WTC11 (cell line): Measurements from ENCODE around the gene HNF1A. TPM values are rescaled to one million over a fixed set of nuclear protein-coding genes. Genes with fewer than 3 reads are reported as not detected.
A peak's percentile ranks its signal among the peaks of the same experiment; 100 is the strongest.

ENCODE experiments used
- ATAC-seq: fragments of 200-7000 bp; cut with Tn5 transposase; 2 replicates; pipeline ENCODE4 v1.10.0; 2021; ENCODE audit warnings: mild to moderate bottlenecking, moderate library complexity
- CTCF ChIA-PET: fragments of 300-600 bp; sonication (Branson Sonifier 250); formaldehyde crosslinking; loops from one replicate; lab custom pipeline; 2021; ENCODE audit warnings: antibody characterized with exemption; lab: Charles Lee
- POLR2A ChIA-PET: fragments of 350-600 bp; sonication (Branson Sonifier 250); formaldehyde crosslinking; loops from one replicate; lab custom pipeline; 2021; ENCODE audit warnings: antibody characterized with exemption; lab: Charles Lee
- DNase-seq: peaks from one replicate; pipeline ENCODE4 v3.0.0; 2021; ENCODE audit warnings: low spot score
- H3K27ac Mint-ChIP-seq: 2 replicates; pipeline ENCODE4 v1.8.0; 2021; ENCODE audit warnings: mixed read lengths
- H3K27me3 Mint-ChIP-seq: 2 replicates; pipeline ENCODE4 v1.8.0; 2021; ENCODE audit warnings: low read depth, mild to moderate bottlenecking, moderate library complexity, mixed read lengths
- H3K36me3 Mint-ChIP-seq: 2 replicates; pipeline ENCODE4 v1.8.0; 2021; ENCODE audit warnings: mixed read lengths
- H3K4me1 Mint-ChIP-seq: 2 replicates; pipeline ENCODE4 v1.8.0; 2022; ENCODE audit warnings: mixed read lengths
- H3K4me3 Mint-ChIP-seq: 2 replicates; pipeline ENCODE4 v1.8.0; 2021; ENCODE audit warnings: mild to moderate bottlenecking, moderate library complexity, mixed read lengths
- H3K9me3 Mint-ChIP-seq: 2 replicates; pipeline ENCODE4 v1.8.0; 2021; ENCODE audit warnings: mixed read lengths
- CREM ChIP-seq: sonication (generic); formaldehyde crosslinking; IDR thresholded peaks from 2 replicates; pipeline ENCODE4 v1.8.1; 2022; ENCODE audit warnings: mild to moderate bottlenecking, missing genetic modification reagents, moderate library complexity
- CTCF ChIP-seq: fragments of 200-600 bp; IDR thresholded peaks from 2 replicates; pipeline ENCODE4 v1.8.0; 2022; ENCODE audit warnings: antibody characterized with exemption
- E2F4 ChIP-seq: sonication (generic); formaldehyde crosslinking; IDR thresholded peaks from 2 replicates; pipeline ENCODE4 v1.8.1; 2022; ENCODE audit warnings: low read depth, mild to moderate bottlenecking, moderate library complexity, missing genetic modification reagents, borderline replicate concordance
- ELF4 ChIP-seq: sonication (generic); formaldehyde crosslinking; IDR thresholded peaks from 2 replicates; pipeline ENCODE4 v1.8.1; 2022; ENCODE audit warnings: low read depth, mild to moderate bottlenecking, moderate library complexity, missing genetic modification reagents
- ETV6 ChIP-seq: sonication (generic); formaldehyde crosslinking; IDR thresholded peaks from 2 replicates; pipeline ENCODE4 v1.8.1; 2022; ENCODE audit warnings: mild to moderate bottlenecking, missing genetic modification reagents
- FOXP1 ChIP-seq: sonication (generic); formaldehyde crosslinking; IDR thresholded peaks from 2 replicates; pipeline ENCODE4 v1.8.0; 2022; ENCODE audit warnings: missing genetic modification reagents, mild to moderate bottlenecking, moderate library complexity, borderline replicate concordance
- GABPB1 ChIP-seq: sonication (generic); formaldehyde crosslinking; IDR thresholded peaks from 2 replicates; pipeline ENCODE4 v1.8.1; 2023; ENCODE audit warnings: mild to moderate bottlenecking, missing genetic modification reagents
- IRF1 ChIP-seq: sonication (generic); formaldehyde crosslinking; IDR thresholded peaks from 2 replicates; pipeline ENCODE4 v1.8.0; 2023; ENCODE audit warnings: missing genetic modification reagents
- KAT7 ChIP-seq: sonication (generic); formaldehyde crosslinking; IDR thresholded peaks from 2 replicates; pipeline ENCODE4 v1.8.1; 2023; ENCODE audit warnings: missing genetic modification reagents, mild to moderate bottlenecking, borderline replicate concordance
- PREB ChIP-seq: sonication (generic); formaldehyde crosslinking; IDR thresholded peaks from 2 replicates; pipeline ENCODE4 v1.8.1; 2022; ENCODE audit warnings: mild to moderate bottlenecking, missing genetic modification reagents, moderate library complexity, borderline replicate concordance
- RORB ChIP-seq: fragments of 250-450 bp; sonication (Bioruptor Pico); IDR thresholded peaks from 2 replicates; pipeline ENCODE4 v1.9.0; 2021; ENCODE audit warnings: mild to moderate bottlenecking
- SOX15 ChIP-seq: fragments of 250-450 bp; sonication (Bioruptor Pico); IDR thresholded peaks from 2 replicates; pipeline ENCODE4 v1.9.0; 2021; ENCODE audit warnings: mild to moderate bottlenecking
- TEAD1 ChIP-seq: sonication (generic); formaldehyde crosslinking; IDR thresholded peaks from 2 replicates; pipeline ENCODE4 v1.8.0; 2022; ENCODE audit warnings: mild to moderate bottlenecking, missing genetic modification reagents
- ZBTB21 ChIP-seq: sonication (generic); formaldehyde crosslinking; IDR thresholded peaks from 2 replicates; pipeline ENCODE4 v1.8.1; 2023; ENCODE audit warnings: mild to moderate bottlenecking, missing genetic modification reagents, borderline replicate concordance
- ZNF138 ChIP-seq: sonication (generic); formaldehyde crosslinking; conservative IDR thresholded peaks from 2 replicates; pipeline ENCODE4 v1.8.1; 2022; ENCODE audit warnings: mild to moderate bottlenecking, moderate library complexity, missing genetic modification reagents
- ZNF232 ChIP-seq: sonication (generic); formaldehyde crosslinking; IDR thresholded peaks from 2 replicates; pipeline ENCODE4 v1.8.0; 2022; ENCODE audit warnings: mild to moderate bottlenecking, missing genetic modification reagents
- ZNF416 ChIP-seq: fragments of 250-450 bp; sonication (Bioruptor Pico); IDR thresholded peaks from 2 replicates; pipeline ENCODE4 v1.9.0; 2021; ENCODE audit warnings: mild to moderate bottlenecking, inconsistent platforms
- ZNF512 ChIP-seq: sonication (generic); formaldehyde crosslinking; IDR thresholded peaks from 2 replicates; pipeline ENCODE4 v1.8.1; 2022; ENCODE audit warnings: missing genetic modification reagents, borderline replicate concordance
- ZNF671 ChIP-seq: fragments of 250-450 bp; sonication (Bioruptor Pico); IDR thresholded peaks from 2 replicates; pipeline ENCODE4 v1.8.0; 2021; ENCODE audit warnings: mild to moderate bottlenecking
- total RNA-seq: library from RNA; stranded (reverse); gene quantifications from 3 replicates; pipeline ENCODE4 v1.2.3, GENCODE V29; 2021

The HNF1A gene
- total RNA-seq, 1 experiment from 2014 or later, result not detected

- TF ChIP-seq ZNF138, result no peak
- no peak for TF ChIP-seq IRF1 (CRISPR knock-in tag)
These were observed 38.3 kb upstream of the HNF1A start (continued) for GRCh38 chr12:120940006-120940405.

GRCh38 chr12:120940799-120941198 lies 37.5 kb upstream of the HNF1A start:
- Mint-ChIP-seq H3K27me3 (no peaks in the 10 kb centered on the region), H3K4me3 (no peak overlapping the region), H3K9me3 (no peaks in the 10 kb centered on the region), H3K36me3 (no peaks in the 10 kb centered on the region), H3K27ac (no peak overlapping the region)
- POLR2A ChIA-PET, result interaction anchor here (0.6 kb wide), 1 partner anchor 50 kb away, joined by 4 read pairs; no protein-coding TSS in a partner anchor
- DNase-seq (no peak), ATAC-seq (no peak)
- TF ChIP-seq GABPB1 (CRISPR knock-in tag) (0 out of 2 replicates have a peak, but pooled peaks have one; percentile 28), PREB (CRISPR knock-in tag) (no peak), FOXP1 (CRISPR knock-in tag) (no peak), ZNF416 (CRISPR knock-in tag) (no peak), TEAD1 (CRISPR knock-in tag) (no peak), CREM (CRISPR knock-in tag) (no peak)
- TF ChIP-seq, all 79 proteins: peak for 1
- CTCF ChIA-PET, result no interaction called here
- peaks cover 3% of the 10 kb centered on the region for H3K4me1 Mint-ChIP-seq

- Mint-ChIP-seq H3K27ac (no peak overlapping the region), H3K4me1 (peaks cover 3% of the 10 kb centered on the region), H3K27me3 (no peaks in the 10 kb centered on the region), H3K36me3 (no peaks in the 10 kb centered on the region), H3K9me3 (no peaks in the 10 kb centered on the region), H3K4me3 (no peak overlapping the region)
- DNase-seq, result no peak
- TF ChIP-seq ZNF232 (CRISPR knock-in tag) (no peak), GABPB1 (CRISPR knock-in tag) (no peak), ELF4 (CRISPR knock-in tag) (no peak), CTCF (no peak), RORB (CRISPR knock-in tag) (no peak), ZBTB21 (CRISPR knock-in tag) (no peak), E2F4 (CRISPR knock-in tag) (no peak), ZNF671 (CRISPR knock-in tag) (no peak), ETV6 (no peak), ZNF512 (CRISPR knock-in tag) (no peak), KAT7 (CRISPR knock-in tag) (no peak), SOX15 (CRISPR knock-in tag) (no peak)
- CTCF ChIA-PET, result no interaction called here
- ATAC-seq, result no peak
- POLR2A ChIA-PET, result no interaction called here
These were observed 36.9 kb upstream of the HNF1A start for GRCh38 chr12:120941412-120941811.
